ENCODE measurements around the gene DRAM1. TPM values are rescaled to one million over a fixed set of nuclear protein-coding genes. Genes with fewer than 3 reads are reported as not detected.

DRAM1 gene
- polyA plus RNA-seq, 2 of the 4 experiments (the other 2 are of a cell fraction), result 28.0 to 39.1 TPM

DNA sequence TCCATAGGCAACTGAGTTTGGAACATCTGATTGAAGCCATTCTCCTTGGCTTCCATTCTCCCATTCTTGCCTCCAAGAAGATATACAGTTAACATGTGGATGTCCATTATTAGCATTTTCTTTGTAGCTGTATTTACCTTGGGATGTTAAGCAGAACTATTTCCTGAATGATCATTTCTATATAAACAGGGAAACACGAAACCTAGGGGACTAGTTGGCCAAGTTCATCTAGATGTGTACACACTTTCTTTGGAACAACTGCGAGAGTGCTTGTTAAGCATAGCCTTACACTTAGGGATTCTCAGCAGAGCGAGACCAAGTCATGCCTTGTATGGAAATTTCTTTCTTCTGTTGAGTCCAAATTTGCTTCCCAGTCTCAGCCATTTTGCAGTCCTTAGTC is 42.1 kb downstream of the DRAM1 start (continued):
- TF ChIP-seq REST (IDR thresholded peaks at IDR 0.05) (no peak), HDAC2 (IDR thresholded peaks at IDR 0.05) (no peak), CHD2 (IDR thresholded peaks at IDR 0.05; ENCODE audit: low read length, partially characterized antibody) (no peak), MAZ (IDR thresholded peaks at IDR 0.05; ENCODE audit: borderline replicate concordance, low read depth, low read length) (no peak), ELK1 (IDR thresholded peaks at IDR 0.05; ENCODE audit: low read depth, low read length) (no peak), HOXB13 (CRISPR knock-in tag; IDR thresholded peaks at IDR 0.05; ENCODE audit: low read depth) (no peak)
- TF ChIP-seq, protein P1, sequence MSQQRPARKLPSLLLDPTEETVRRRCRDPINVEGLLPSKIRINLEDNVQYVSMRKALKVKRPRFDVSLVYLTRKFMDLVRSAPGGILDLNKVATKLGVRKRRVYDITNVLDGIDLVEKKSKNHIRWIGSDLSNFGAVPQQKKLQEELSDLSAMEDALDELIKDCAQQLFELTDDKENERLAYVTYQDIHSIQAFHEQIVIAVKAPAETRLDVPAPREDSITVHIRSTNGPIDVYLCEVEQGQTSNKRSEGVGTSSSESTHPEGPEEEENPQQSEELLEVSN (IDR thresholded peaks at IDR 0.05; ENCODE audit: borderline replicate concordance, low read depth), result no peak
- TF ChIP-seq, protein P2, sequence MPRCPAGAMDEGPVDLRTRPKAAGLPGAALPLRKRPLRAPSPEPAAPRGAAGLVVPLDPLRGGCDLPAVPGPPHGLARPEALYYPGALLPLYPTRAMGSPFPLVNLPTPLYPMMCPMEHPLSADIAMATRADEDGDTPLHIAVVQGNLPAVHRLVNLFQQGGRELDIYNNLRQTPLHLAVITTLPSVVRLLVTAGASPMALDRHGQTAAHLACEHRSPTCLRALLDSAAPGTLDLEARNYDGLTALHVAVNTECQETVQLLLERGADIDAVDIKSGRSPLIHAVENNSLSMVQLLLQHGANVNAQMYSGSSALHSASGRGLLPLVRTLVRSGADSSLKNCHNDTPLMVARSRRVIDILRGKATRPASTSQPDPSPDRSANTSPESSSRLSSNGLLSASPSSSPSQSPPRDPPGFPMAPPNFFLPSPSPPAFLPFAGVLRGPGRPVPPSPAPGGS (IDR thresholded peaks at IDR 0.05), result no peak

DNA sequence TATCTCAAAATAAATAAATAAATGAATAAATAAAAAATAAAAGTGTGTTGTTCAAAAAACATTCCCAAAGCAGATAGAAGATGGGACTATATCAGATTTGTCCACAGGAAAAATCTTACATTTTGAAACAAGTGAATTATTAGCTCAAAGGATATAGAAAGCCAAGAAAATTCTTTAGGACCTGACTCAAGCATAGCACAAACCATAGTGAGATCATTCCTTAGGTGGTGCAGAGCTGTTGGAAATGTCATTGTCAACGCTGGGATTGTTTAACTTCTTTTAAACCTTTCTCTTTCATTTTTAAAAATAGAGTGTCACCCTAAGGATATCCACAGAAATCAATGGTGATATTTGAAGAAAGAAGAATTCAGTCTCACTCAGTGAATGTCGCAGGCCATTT is 43.5 kb downstream of the DRAM1 start:
- Histone ChIP-seq H3K27ac (no peak overlapping the region), H3K4me1 (no peaks in the 10 kb centered on the region), H3K4me3 (no peak overlapping the region), H3K4me2 (no peak overlapping the region), H3K9me3 (no peaks in the 10 kb centered on the region)
- DNase-seq (ENCODE audit: low read depth in 1 of 2, low spot score in 1 of 2) (no peak), ATAC-seq (no peak), FAIRE-seq (no peak)
- ChIA-PET CTCF (interaction anchor here (0.8 to 1.8 kb wide), 2 partner anchors 148 to 890 kb away, joined by 5 to 6 read pairs; no protein-coding TSS in a partner anchor), POLR2A (no interaction called here)
- TF ChIP-seq MAZ (IDR thresholded peaks at IDR 0.05; ENCODE audit: borderline replicate concordance, low read depth, low read length), result no peak
- TF ChIP-seq, protein P2 (IDR thresholded peaks at IDR 0.05), result no peak
- no peak for TF ChIP-seq HES2 (IDR thresholded peaks at IDR 0.05)
- no peak for TF ChIP-seq SMC3 (IDR thresholded peaks at IDR 0.05)
- no peak for TF ChIP-seq ESRRA (IDR thresholded peaks at IDR 0.05; ENCODE audit: borderline replicate concordance, low read length)
- no peak for TF ChIP-seq CHD4 (IDR thresholded peaks at IDR 0.05; ENCODE audit: borderline replicate concordance)
- no peak for TF ChIP-seq ZC3H11A (IDR thresholded peaks at IDR 0.05)
- no peak for TF ChIP-seq CHD2 (IDR thresholded peaks at IDR 0.05; ENCODE audit: low read length, partially characterized antibody)
- no peak for TF ChIP-seq TFCP2L1 (CRISPR knock-in tag; IDR thresholded peaks at IDR 0.05)
- TF ChIP-seq ZSCAN20 (CRISPR knock-in tag; IDR thresholded peaks at IDR 0.05), result no peak
- no peak for TF ChIP-seq MAX (IDR thresholded peaks at IDR 0.05)
- TF ChIP-seq, protein P3, sequence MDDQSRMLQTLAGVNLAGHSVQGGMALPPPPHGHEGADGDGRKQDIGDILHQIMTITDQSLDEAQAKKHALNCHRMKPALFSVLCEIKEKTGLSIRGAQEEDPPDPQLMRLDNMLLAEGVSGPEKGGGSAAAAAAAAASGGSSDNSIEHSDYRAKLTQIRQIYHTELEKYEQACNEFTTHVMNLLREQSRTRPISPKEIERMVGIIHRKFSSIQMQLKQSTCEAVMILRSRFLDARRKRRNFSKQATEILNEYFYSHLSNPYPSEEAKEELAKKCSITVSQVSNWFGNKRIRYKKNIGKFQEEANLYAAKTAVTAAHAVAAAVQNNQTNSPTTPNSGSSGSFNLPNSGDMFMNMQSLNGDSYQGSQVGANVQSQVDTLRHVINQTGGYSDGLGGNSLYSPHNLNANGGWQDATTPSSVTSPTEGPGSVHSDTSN (IDR thresholded peaks at IDR 0.05), result no peak
- no peak for TF ChIP-seq REST (IDR thresholded peaks at IDR 0.05)
- no peak for TF ChIP-seq MAFK (IDR thresholded peaks at IDR 0.05; ENCODE audit: partially characterized antibody)
- TF ChIP-seq EHMT2 (IDR thresholded peaks at IDR 0.05; ENCODE audit: low read depth), result no peak
- no peak for TF ChIP-seq HEYL (CRISPR knock-in tag; IDR thresholded peaks at IDR 0.05)
- no peak for TF ChIP-seq KDM5A (IDR thresholded peaks at IDR 0.05)
- WGBS (ENCODE audit: missing lambda C conversion rate), result 66% methylated on average over 2 of the region's 2 CpGs

All from A549 (cell line).